A549 (cell line): ENCODE results near the gene MSANTD7.
"Not testable (repeated sequence)": the region's sequence is repeated elsewhere in the genome, so short reads cannot be mapped to it uniquely, and the experiment has no call there.

Experiments used
- CEBPB ChIP-seq, 2 experiments: fragments of >200 bp in 1 of 2; sonication (Bioruptor Twin) in 1 of 2; formaldehyde crosslinking in 1 of 2; IDR thresholded peaks; 2 replicates each; pipeline ENCODE4 v1.6.1; 2012 to 2016
- JUN ChIP-seq, 2 experiments: fragments of >200 bp; sonication (Bioruptor Twin); formaldehyde crosslinking; IDR thresholded peaks; 2 replicates in 1 of 2; 3 replicates in 1 of 2; pipeline ENCODE4 v1.6.1; 2016 to 2017

GRCh38 chr10:14864871-14865270 lies 26.8 kb downstream of the MSANTD7 start:
- TF ChIP-seq JUN, CEBPB (IDR thresholded peaks at IDR 0.05): not testable (repeated sequence)
